Uterus (tissue), 4 donors: ENCODE measurements around the gene SMO. TPM values are rescaled to one million over a fixed set of nuclear protein-coding genes. Genes with fewer than 3 reads are reported as not detected.

ENCODE experiments used
- DNase-seq, 2 donors: peaks; one replicate each; pipeline ENCODE4 v3.0.0-alpha.2; 2019 to 2020
- H3K27ac ChIP-seq, 2 donors: fragments of 200-600 bp; sonication (generic); 1 replicate in 1 of 2; 2 replicates in 1 of 2; pipeline ENCODE4 v1.5.1; 2016 to 2018
- H3K27me3 ChIP-seq, 2 donors: fragments of 200-600 bp; sonication (generic); one replicate each; pipeline ENCODE4 v1.5.1; 2018 to 2019; ENCODE audit warnings: control low read depth in 1 of 2
- H3K36me3 ChIP-seq, 2 donors: fragments of 200-600 bp; sonication (generic); one replicate each; pipeline ENCODE4 v1.5.1; 2019; ENCODE audit warnings: control low read depth in 1 of 2
- H3K4me1 ChIP-seq, 2 donors: fragments of 200-600 bp; sonication (generic); one replicate each; pipeline ENCODE4 v1.5.1; 2018 to 2019; ENCODE audit warnings: control low read depth in 1 of 2
- H3K4me3 ChIP-seq, 2 donors: fragments of 200-600 bp; sonication (generic); 1 replicate in 1 of 2; 2 replicates in 1 of 2; pipeline ENCODE4 v1.5.1; 2018 to 2019; ENCODE audit warnings: mild to moderate bottlenecking in 1 of 2
- H3K9me3 ChIP-seq, 2 donors: fragments of 200-600 bp; sonication (generic); one replicate each; pipeline ENCODE4 v1.5.1; 2019; ENCODE audit warnings: control low read depth in 1 of 2
- CTCF ChIP-seq, 4 experiments: fragments of 200-600 bp in 2 of 4; fragments of 450-650 bp in 2 of 4; sonication (generic) in 2 of 4; IDR thresholded peaks; one replicate each; pipeline ENCODE4 v1.5.1; 2016 to 2019; ENCODE audit warnings: antibody characterized with exemption in 4 of 4, mild to moderate bottlenecking in 2 of 4, moderate library complexity in 1 of 4
- POLR2A ChIP-seq, 2 donors: fragments of 450-650 bp; IDR thresholded peaks; one replicate each; pipeline ENCODE4 v1.6.1; 2016; ENCODE audit warnings: antibody characterized with exemption in 2 of 2, mild to moderate bottlenecking in 1 of 2, moderate library complexity in 1 of 2
- intact Hi-C: fragments of 100-400 bp; cut with DNase I; formaldehyde crosslinking; loops from one replicate; pipeline ENCODE4 v1.15.1; 2023; ENCODE audit warnings: low total_unique reads
- total RNA-seq, 4 donors: library from RNA; depleted of rRNA in 3 of 4; stranded (reverse); fragments of >200 nt in 3 of 4; gene quantifications; one replicate each; pipeline versions ENCODE4 v1.1.0 to v1.2.4, GENCODE V29; 2014 to 2023
- donor health status: DM: yes; HTN: yes; CAD: no.

SMO gene
- total RNA-seq, 4 donors from 2014 or later = 7.4 to 94.6 (median 27.7) TPM

GRCh38 chr7:129186749-129187260 lies 1.6 kb upstream of the SMO start:
- DNase-seq = no peak
- Histone ChIP-seq H3K4me1 (no peaks in the 10 kb centered on the region), H3K4me3 (no peak overlapping the region), H3K27ac (no peak overlapping the region), H3K27me3 (no peaks in the 10 kb centered on the region), H3K36me3 (no peaks in the 10 kb centered on the region), H3K9me3 (no peaks in the 10 kb centered on the region)
- intact Hi-C loops = no loop called here
- TF ChIP-seq CTCF (IDR thresholded peaks at IDR 0.05) (no peak), POLR2A (IDR thresholded peaks at IDR 0.05) (no peak)

GRCh38 chr7:129187681-129188371 lies 607 bp upstream of the SMO start:
- intact Hi-C loops = no loop called here
- TF ChIP-seq POLR2A (IDR thresholded peaks at IDR 0.05) = no peak

GRCh38 chr7:129188892-129189660 lies 643 bp downstream of the SMO start:
- no peaks in the 10 kb centered on the region for H3K9me3 ChIP-seq
- H3K27ac ChIP-seq = peak overlapping the region; percentile 64 to 74
- H3K27me3 ChIP-seq = no peaks in the 10 kb centered on the region
- TF ChIP-seq POLR2A (IDR thresholded peaks at IDR 0.05) (peak in 1 of 2 donors; percentile 14), CTCF (IDR thresholded peaks at IDR 0.05) (no peak)
- intact Hi-C loops = no loop called here
- peak overlapping the region; percentile 51 to 78 for H3K4me3 ChIP-seq
- no peaks in the 10 kb centered on the region for H3K36me3 ChIP-seq
- H3K4me1 ChIP-seq = no peaks in the 10 kb centered on the region
- peak in 1 of 2 donors; percentile 27 for DNase-seq

More at GRCh38 chr7:129187681-129188371, 607 bp upstream of the SMO start:
- Histone ChIP-seq H3K4me1 (no peaks in the 10 kb centered on the region), H3K4me3 (peak overlapping the region; percentile 51 to 78), H3K36me3 (no peaks in the 10 kb centered on the region), H3K9me3 (no peaks in the 10 kb centered on the region), H3K27me3 (no peaks in the 10 kb centered on the region), H3K27ac (peak overlapping the region; percentile 64 to 74)
- DNase-seq = no peak

- TF ChIP-seq CTCF (IDR thresholded peaks at IDR 0.05) (no peak), POLR2A (IDR thresholded peaks at IDR 0.05) (no peak)
- intact Hi-C loops = no loop called here
- DNase-seq = no peak
- Histone ChIP-seq H3K4me3 (peak overlapping the region; percentile 51 to 78), H3K27me3 (no peaks in the 10 kb centered on the region), H3K27ac (peak overlapping the region; percentile 64 to 74), H3K36me3 (no peaks in the 10 kb centered on the region), H3K4me1 (no peaks in the 10 kb centered on the region), H3K9me3 (no peaks in the 10 kb centered on the region)
Measured at GRCh38 chr7:129189661-129190310, 1.4 kb downstream of the SMO start.

- no peaks in the 10 kb centered on the region for H3K36me3 ChIP-seq
- DNase-seq = no peak
- H3K27ac ChIP-seq = no peak overlapping the region
- H3K4me1 ChIP-seq = no peaks in the 10 kb centered on the region
- no peaks in the 10 kb centered on the region for H3K9me3 ChIP-seq
- intact Hi-C loops = no loop called here
- TF ChIP-seq POLR2A (IDR thresholded peaks at IDR 0.05) (no peak), CTCF (IDR thresholded peaks at IDR 0.05) (no peak)
- H3K4me3 ChIP-seq = no peak overlapping the region
- H3K27me3 ChIP-seq = no peaks in the 10 kb centered on the region
Measured at GRCh38 chr7:129191272-129191671, 2.8 kb downstream of the SMO start.
